SIG-M5 (cell line): Measurements from ENCODE around the gene CDK5RAP2.

Experiments used
- DNase-seq: peaks from one replicate; lab custom pipeline; 2025; lab: John Stamatoyannopoulos, UW

Gene CDK5RAP2

GRCh38 chr9:120383999-120384924 is 195.7 kb downstream of the CDK5RAP2 start:
- DNase-seq, result no peak

GRCh38 chr9:120383611-120383998 is 196.4 kb downstream of the CDK5RAP2 start:
- no peak for DNase-seq

DNA sequence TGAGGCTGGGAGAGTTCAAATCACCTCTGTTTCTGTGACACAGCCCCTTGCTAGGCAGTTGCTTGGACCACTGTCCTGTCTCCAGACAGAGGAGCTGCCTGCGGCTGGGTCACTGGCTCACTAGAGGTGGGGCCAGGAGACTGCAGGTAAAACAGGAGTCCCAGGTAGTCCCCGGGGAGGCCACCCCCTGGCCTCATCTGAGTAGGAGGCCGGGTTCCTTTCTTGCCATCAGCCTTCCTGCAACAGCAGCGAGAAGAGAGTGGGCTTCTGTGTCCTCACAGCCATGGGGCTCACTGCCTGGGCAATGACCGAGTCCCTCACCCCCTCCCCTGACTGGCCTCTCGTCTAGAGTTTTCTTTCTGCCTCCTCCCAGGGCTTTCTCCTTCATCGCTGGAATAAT is 197.5 kb downstream of the CDK5RAP2 start:
- no peak for DNase-seq

DNA sequence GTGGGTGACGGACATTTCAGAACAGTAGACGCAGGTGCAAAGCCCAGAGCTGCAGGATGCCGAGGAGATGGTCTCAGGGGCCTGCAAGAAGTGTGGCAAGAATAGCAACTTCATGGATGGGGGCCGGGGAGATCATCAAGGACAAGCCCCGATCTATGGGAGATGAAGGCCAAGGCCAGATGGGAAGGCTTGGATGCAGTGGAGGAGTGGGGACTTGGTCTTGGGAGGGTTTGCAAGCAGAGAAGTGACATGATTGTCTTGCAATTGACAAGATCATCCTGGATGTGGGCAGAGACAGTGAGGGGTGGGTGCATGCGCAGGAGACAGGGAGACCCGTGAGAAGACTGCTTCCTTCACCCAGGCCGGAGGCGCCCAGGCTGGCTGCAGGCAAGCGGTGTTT is 198.1 kb downstream of the CDK5RAP2 start:
- DNase-seq, result no peak

DNA sequence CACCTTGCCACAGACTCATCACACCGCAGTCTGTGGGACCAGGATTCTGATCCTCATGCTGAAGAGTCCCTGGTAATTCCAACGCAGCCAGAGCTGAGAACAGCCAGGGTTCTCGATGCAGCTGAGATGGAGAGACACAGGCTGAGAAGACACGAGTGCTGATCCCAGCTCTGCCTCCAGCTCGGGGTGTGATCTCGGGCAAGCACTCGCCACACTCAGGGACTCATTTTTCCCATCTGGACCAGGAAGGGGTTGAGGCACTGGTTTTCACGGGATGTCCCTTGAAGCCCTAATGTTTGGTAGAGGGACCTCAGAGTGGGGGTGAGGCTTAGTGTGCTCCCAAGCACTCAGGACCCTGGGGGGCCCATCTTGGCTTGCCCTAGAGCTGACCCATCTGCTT is 200.4 kb downstream of the CDK5RAP2 start:
- no peak for DNase-seq

DNA sequence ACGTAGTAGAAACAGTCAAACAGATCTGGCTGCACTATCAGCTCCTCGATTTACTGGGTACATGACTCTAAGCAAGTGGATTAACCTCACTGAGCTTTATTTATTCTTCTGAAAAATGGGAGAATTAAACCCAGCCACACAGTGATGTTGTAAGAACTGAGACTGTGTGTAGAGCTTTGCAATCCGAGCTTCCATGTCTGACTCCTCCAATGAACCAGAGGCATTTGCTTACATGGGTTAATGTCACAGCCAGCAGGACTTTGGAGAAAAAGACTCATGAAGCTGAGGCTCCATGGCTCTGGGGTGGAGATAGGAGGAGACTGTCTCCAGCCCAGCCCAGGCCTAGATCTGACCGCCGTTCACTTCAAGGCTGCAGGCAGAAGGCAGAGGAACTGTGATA is 201.3 kb downstream of the CDK5RAP2 start:
- no peak for DNase-seq

- no peak for DNase-seq
Measured at GRCh38 chr9:120377268-120378159, 202.5 kb downstream of the CDK5RAP2 start.

DNA sequence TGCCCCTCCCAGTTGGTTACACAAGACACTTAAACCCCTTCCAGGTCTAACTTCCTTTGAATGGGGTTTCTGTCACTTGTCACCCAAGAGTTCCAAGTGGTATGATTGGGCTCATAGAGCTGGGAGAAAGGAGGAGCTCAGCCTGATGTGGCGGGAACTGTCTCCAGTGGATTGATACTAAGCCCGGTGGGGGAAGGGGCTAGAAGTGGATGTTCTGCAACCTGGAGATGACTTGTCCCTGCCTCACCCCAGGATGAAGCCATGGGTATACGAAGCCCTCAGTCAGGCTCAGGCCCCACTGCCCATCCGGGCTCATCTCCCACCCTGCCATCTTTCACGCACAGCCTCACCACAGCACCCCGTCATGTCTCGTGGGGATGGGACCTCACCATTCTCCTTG is 203.9 kb downstream of the CDK5RAP2 start:
- no peak for DNase-seq

GRCh38 chr9:120375316-120375715 is 204.7 kb downstream of the CDK5RAP2 start:
- no peak for DNase-seq

GRCh38 chr9:120374817-120375216 is 205.2 kb downstream of the CDK5RAP2 start:
- no peak for DNase-seq

DNA sequence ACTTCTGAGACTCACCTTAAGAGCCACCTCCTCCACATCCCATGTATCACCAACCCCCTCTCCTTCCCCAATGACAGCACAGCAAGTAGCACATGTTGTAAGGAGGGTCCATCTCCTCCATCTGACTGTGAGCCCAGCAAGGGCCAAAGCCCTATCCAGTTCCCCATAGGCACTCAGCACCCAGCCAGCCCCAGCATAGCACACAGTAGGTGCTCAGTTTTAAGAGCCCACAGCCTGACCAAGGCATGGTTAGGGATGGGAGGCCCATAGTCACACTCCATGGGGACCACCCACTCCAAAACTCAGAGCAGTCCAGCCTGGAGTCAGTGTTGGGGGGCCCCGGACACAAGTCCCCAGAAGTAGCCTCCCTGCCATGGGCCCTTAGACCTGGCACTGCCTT is 205.7 kb downstream of the CDK5RAP2 start:
- DNase-seq, result no peak

- no peak for DNase-seq
Measured at GRCh38 chr9:120372040-120372439, 207.9 kb downstream of the CDK5RAP2 start.

DNA sequence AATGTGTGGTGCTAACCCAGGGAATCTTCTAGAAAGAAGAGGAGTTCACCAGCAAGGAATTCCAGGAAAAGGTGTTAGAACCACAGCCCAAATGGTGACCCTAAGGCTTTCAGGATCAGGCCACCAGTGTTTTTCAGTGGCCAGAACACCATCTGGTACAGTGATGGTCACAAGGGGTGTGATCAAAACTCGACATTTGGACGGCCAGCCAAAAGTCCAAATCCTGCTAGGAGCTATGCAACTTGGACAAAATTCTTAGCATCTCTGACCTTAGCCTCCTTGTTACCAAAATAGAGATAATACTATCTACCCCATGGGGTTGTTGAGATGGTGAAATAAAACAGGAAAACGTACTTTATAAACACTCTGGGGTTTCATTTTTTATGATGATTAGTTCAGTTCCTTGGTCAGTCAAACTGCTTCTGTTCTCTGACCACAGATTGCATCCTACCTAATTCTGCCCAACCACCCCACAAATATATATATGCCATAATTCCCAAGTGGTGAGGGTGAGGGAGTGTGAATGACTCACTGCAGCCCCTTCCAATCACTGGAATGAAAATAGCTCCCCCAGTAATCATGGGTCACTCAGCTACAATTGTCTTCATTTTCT is 210.3 kb downstream of the CDK5RAP2 start:
- no peak for DNase-seq

DNA sequence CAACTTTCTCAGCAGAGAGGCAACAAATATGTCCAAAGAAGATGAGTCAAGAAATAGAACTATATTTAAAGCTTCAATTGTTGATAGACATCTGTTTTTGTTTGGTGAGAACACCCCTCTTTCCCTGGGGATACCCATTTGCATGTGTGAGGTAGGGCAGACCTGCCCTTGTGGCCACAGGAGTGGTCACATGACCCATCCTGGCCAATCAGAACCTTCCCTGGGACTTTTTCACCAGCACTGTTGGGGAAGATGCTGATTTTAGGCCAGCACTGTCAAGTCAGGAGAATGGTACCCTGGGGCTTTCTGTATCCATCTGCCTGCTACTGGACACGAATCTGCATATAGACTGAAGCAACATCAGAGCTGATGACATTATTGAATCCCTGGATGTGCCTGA is 211.2 kb downstream of the CDK5RAP2 start:
- no peak for DNase-seq

- DNase-seq, result no peak
Measured at GRCh38 chr9:120366644-120367019, 213.3 kb downstream of the CDK5RAP2 start.

DNA sequence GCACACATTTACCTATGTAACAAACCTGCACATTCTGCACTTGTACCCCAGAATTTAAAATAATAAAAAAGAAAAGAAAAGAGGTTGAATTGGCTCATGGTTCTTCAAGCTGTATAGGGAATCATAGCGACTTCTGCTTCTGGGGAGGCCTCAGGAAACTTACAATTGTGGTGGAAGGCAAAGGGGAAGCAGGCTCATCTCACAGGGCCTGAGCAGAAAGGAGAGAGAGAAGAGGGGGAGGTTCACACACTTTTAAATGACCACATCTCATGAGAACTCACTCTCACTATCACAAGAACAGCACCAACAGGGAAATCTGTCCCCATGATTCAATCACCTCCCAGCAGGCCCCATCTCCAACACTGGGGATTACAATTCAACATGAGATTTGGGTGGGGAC is 214.6 kb downstream of the CDK5RAP2 start:
- no peak for DNase-seq

- no peak for DNase-seq
Measured at GRCh38 chr9:120363697-120364096, 216.3 kb downstream of the CDK5RAP2 start.

- DNase-seq, result no peak
Measured at GRCh38 chr9:120362446-120362845, 217.5 kb downstream of the CDK5RAP2 start.

DNA sequence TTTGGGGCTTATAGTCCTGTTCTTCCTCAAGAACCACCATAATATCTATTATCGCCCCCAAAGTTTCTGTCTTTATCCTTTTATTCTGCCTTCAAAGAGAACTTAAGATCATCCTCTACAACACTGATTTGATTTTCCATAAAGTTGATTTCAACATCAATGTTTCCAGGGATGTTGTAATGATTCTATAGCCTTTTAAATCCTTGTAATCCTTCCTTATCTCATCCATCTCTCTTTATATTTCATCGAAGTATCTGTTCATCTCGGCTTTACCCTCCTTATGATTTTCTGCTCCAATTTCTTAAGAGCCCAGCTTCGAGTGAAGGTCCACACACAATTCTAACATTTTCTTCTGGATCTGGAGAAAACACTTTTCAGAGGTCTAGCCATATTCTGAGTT is 218.4 kb downstream of the CDK5RAP2 start:
- no peak for DNase-seq

DNA sequence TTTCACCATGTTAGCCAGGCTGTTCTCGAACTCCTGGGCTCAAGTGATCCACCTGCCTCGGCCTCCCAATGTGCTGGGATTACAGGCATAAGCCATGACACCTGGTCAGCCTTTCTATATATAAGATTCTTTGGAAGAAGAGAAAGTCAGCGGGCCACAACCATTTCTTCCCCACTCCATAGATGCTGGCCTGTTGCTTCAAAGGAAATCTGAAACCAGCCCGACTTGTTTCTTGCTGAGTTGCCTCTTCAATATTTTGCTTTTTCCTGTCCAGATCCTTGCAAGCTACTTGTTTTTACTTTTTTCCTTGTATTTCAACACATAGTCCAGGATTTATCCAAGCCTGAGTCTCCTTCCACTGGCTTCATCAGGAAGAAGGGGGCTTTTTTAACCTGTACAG is 219.5 kb downstream of the CDK5RAP2 start:
- no peak for DNase-seq

- no peak for DNase-seq
Measured at GRCh38 chr9:120360046-120360445, 219.9 kb downstream of the CDK5RAP2 start.

DNA sequence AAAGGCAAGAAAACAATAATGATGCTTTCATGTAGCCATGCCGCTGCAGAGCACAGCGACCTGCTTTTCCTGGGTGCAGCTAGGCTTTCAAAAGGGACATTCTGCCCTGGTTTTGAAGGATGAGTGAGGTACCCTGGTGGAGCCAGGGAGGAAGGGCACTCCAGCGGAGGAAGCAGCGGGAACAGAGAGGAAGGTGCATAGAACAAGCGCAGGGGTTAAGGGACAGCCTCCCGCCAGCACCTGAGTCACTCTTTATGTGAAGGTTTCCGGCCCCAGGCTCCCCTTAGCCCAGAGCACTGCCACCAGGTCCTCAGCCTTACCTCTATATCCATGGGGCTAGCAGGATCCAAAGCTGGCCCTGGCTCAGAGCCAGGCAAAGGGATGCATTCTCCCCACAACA is 221.1 kb downstream of the CDK5RAP2 start:
- DNase-seq, result no peak

DNA sequence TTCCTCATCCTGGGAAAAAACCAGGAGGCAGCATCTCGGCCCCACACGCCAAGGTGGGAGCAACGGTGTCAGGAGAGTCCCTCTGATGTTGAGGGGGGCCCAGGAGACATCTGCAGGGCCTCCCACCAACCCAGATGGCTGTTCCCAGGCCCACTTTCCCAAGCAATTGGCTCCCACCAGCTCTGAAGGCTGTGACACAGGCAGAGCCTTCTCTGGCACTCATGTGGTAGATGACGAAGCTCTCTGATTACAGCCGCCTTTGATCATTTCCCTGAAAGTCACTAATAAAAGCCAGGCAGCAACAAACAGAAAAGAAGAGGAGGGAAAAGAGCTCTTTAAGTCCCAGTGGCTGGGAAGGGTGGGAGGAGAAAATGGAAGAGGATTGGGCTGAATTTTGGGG is 226.5 kb downstream of the CDK5RAP2 start:
- DNase-seq, result no peak
